PC-9 (cell line): ENCODE results near the gene MAMDC4. TPM values are rescaled to one million over a fixed set of nuclear protein-coding genes. Genes with fewer than 3 reads are reported as not detected.

Experiments used
- BruUV-seq: library from RNA; stranded (reverse); fragments of 400-500 nt; replicated peaks from 2 replicates; lab custom pipeline; 2021; lab: Mats Ljungman, UMichigan
- CTCF ChIA-PET: fragments of 300-600 bp; sonication (Branson Sonifier 250); formaldehyde crosslinking; loops from one replicate; lab custom pipeline; 2022; ENCODE audit warnings: antibody characterized with exemption; lab: Charles Lee
- POLR2A ChIA-PET: fragments of 300-600 bp; sonication (Branson Sonifier 250); formaldehyde crosslinking; loops from one replicate; lab custom pipeline; 2022; ENCODE audit warnings: antibody characterized with exemption; ENCODE audit not compliant: unreplicated experiment; lab: Charles Lee
- DNase-seq, 2 experiments: peaks; one replicate each; pipeline versions ENCODE4 v3.0.0 to v3.0.0-alpha.2; 2015 to 2022; ENCODE audit warnings: mixed read lengths in 1 of 2
- H2AFZ ChIP-seq: fragments of 200-600 bp; sonication (generic); 2 replicates; pipeline ENCODE4 v1.8.1; 2017; ENCODE audit warnings: antibody characterized with exemption
- H3F3A ChIP-seq: fragments of 200-600 bp; sonication (generic); 2 replicates; pipeline ENCODE4 v1.8.1; 2017; ENCODE audit warnings: antibody characterized with exemption, mild to moderate bottlenecking, low read depth; ENCODE audit not compliant: insufficient read depth
- H3K27ac ChIP-seq: fragments of 200-600 bp; sonication (generic); 2 replicates; pipeline ENCODE4 v1.6.1; 2016; ENCODE audit warnings: mixed run types
- H3K27me3 ChIP-seq: fragments of 200-600 bp; sonication (generic); 2 replicates; pipeline ENCODE4 v1.6.1; 2016; ENCODE audit warnings: low read depth, mixed run types; ENCODE audit not compliant: insufficient read depth
- H3K36me3 ChIP-seq: fragments of 200-600 bp; sonication (generic); 2 replicates; pipeline ENCODE4 v1.6.1; 2016; ENCODE audit warnings: low read depth, mixed run types
- H3K4me1 ChIP-seq: fragments of 200-600 bp; sonication (generic); replicated peaks from 2 replicates; pipeline ENCODE4 v1.6.1; 2016; ENCODE audit warnings: mixed run types; ENCODE audit not compliant: insufficient read depth
- H3K4me2 ChIP-seq: fragments of 200-600 bp; sonication (generic); 2 replicates; pipeline ENCODE4 v1.6.1; 2017; ENCODE audit warnings: mixed run types
- H3K4me3 ChIP-seq: fragments of 200-600 bp; sonication (generic); 2 replicates; pipeline ENCODE4 v1.6.1; 2016; ENCODE audit warnings: mixed run types
- H3K79me2 ChIP-seq: fragments of 200-600 bp; sonication (generic); 2 replicates; pipeline ENCODE4 v1.6.1; 2017; ENCODE audit warnings: low read depth, mixed run types
- H3K9me2 ChIP-seq: fragments of 200-600 bp; sonication (generic); 2 replicates; pipeline ENCODE4 v1.8.1; 2017; ENCODE audit warnings: mild to moderate bottlenecking; ENCODE audit not compliant: insufficient read depth
- H3K9me3 ChIP-seq: fragments of 200-600 bp; sonication (generic); 2 replicates; pipeline ENCODE4 v1.8.1; 2016; ENCODE audit warnings: low read depth; ENCODE audit not compliant: insufficient read depth
- H4K20me1 ChIP-seq: fragments of 200-600 bp; sonication (generic); 2 replicates; pipeline ENCODE4 v1.8.1; 2017; ENCODE audit not compliant: insufficient read depth
- EZH2 ChIP-seq: fragments of 200-600 bp; sonication (generic); IDR thresholded peaks from 2 replicates; pipeline ENCODE4 v1.8.0; 2017; ENCODE audit warnings: antibody characterized with exemption, low read depth
- intact Hi-C: fragments of 100-400 bp; cut with micrococcal nuclease; formaldehyde crosslinking; loops from one replicate; pipeline ENCODE4 v1.10.0; 2022; ENCODE audit not compliant: unreplicated experiment
- total RNA-seq: library from RNA; stranded (reverse); gene quantifications from 2 replicates; pipeline ENCODE4 v1.2.3, GENCODE V29; 2021
- TF ChIP-seq, protein P1 (sequence below): fragments of 200-600 bp; sonication (generic); conservative IDR thresholded peaks from 2 replicates; pipeline ENCODE4 v1.6.1; 2017; ENCODE audit warnings: mixed run types, antibody characterized with exemption, mild to moderate bottlenecking, moderate library complexity

Gene MAMDC4
- total RNA-seq, 1 experiment from 2014 or later, result 9.2 TPM

- peaks cover 21% of the 10 kb centered on the region for H3K79me2 ChIP-seq
- no peak for DNase-seq
Observed at GRCh38 chr9:136860529-136860928, 8.4 kb downstream of the MAMDC4 start.

DNA sequence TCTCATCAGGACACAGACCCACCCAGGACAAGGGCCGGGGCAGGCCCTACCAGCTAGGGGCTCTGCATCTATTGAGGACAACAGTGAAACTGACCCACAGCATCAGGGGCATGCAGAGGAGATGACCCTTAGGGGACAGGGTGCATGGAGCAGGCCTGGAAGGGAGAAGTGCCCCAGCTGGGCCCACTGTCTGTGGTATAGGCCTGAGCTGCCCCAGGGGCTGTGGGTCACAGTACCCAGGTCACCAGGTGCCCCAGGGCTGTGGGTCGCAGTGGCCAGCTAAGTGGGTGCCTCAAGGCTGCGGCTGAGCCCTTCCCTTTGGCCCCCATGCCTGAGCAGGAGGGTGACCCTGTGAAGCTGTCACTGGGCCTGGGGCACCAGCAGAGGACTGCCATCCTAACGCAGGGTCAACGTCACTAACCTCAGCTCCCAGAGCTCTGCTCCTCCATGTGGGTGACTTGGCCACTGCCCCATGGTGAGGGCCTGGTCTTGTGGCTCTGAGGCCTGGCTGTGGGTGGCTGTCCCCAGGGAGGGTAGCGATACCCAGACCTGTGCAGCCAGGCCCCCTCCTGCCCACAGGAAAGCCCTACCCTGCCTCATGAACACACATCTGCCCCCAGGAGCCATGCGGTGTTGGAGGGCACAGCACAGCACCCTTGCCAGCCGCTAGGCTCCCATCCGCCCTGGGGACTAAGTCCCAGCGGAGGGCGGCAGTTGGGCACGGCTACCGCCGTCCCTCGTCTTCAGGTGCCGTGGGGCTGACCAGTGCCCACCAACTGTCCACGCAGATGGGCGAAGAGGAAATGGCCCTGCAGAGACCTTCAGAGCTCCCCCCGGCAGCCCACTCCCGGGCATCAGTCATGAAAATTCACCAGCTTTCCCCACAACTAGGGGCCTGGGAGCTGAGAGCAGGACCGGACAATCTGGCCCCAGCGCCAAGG is 9.1 kb downstream of the MAMDC4 start:
- no peak overlapping the region for H3K4me2 ChIP-seq
- POLR2A ChIA-PET, result interaction anchor here (0.5 kb wide), 1 partner anchor 117 kb away, joined by 7 read pairs; no protein-coding TSS in a partner anchor
- intact Hi-C loops, result no loop called here

More at GRCh38 chr9:136860529-136860928, 8.4 kb downstream of the MAMDC4 start:
- Histone ChIP-seq H3K9me2 (no peaks in the 10 kb centered on the region), H3K4me2 (no peak overlapping the region), H3K9me3 (no peaks in the 10 kb centered on the region), H2AFZ (no peak overlapping the region), H3K27ac (no peak overlapping the region), H3K4me3 (no peak overlapping the region), H3K4me1 (peaks cover 11% of the 10 kb centered on the region), H3K36me3 (0 out of 2 replicates have a peak, but pooled peaks cover 8% of the 10 kb centered on the region), H3F3A (peaks cover 13% of the 10 kb centered on the region; the same call in 1 of the 2 replicates), H4K20me1 (peaks cover 29% of the 10 kb centered on the region), H3K27me3 (no peaks in the 10 kb centered on the region)
- intact Hi-C loops, result no loop called here
- TF ChIP-seq, protein P1, sequence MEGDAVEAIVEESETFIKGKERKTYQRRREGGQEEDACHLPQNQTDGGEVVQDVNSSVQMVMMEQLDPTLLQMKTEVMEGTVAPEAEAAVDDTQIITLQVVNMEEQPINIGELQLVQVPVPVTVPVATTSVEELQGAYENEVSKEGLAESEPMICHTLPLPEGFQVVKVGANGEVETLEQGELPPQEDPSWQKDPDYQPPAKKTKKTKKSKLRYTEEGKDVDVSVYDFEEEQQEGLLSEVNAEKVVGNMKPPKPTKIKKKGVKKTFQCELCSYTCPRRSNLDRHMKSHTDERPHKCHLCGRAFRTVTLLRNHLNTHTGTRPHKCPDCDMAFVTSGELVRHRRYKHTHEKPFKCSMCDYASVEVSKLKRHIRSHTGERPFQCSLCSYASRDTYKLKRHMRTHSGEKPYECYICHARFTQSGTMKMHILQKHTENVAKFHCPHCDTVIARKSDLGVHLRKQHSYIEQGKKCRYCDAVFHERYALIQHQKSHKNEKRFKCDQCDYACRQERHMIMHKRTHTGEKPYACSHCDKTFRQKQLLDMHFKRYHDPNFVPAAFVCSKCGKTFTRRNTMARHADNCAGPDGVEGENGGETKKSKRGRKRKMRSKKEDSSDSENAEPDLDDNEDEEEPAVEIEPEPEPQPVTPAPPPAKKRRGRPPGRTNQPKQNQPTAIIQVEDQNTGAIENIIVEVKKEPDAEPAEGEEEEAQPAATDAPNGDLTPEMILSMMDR, result no peak
- TF ChIP-seq EZH2, result no peak
- no TSS peak for BruUV-seq
- CTCF ChIA-PET, result no interaction called here
- POLR2A ChIA-PET, result interaction anchor here (0.5 kb wide), 1 partner anchor 118 kb away, joined by 7 read pairs; no protein-coding TSS in a partner anchor

GRCh38 chr9:136861874-136862457 is 9.8 kb downstream of the MAMDC4 start:
- Histone ChIP-seq H3K27ac (no peak overlapping the region), H3K27me3 (no peaks in the 10 kb centered on the region), H3K9me3 (no peaks in the 10 kb centered on the region), H4K20me1 (peaks cover 26% of the 10 kb centered on the region), H3K36me3 (0 out of 2 replicates have a peak, but pooled peaks cover 8% of the 10 kb centered on the region), H3K4me2 (no peak overlapping the region), H3K79me2 (peaks cover 30% of the 10 kb centered on the region), H3K4me3 (no peak overlapping the region), H2AFZ (no peak overlapping the region), H3K4me1 (peaks cover 12% of the 10 kb centered on the region), H3F3A (peaks cover 13% of the 10 kb centered on the region; the same call in 1 of the 2 replicates), H3K9me2 (no peaks in the 10 kb centered on the region)
- peak in 1 of 2 experiments; percentile 28 for DNase-seq
- no TSS peak for BruUV-seq
- TF ChIP-seq EZH2, result no peak
- TF ChIP-seq, protein P1, result no peak
- POLR2A ChIA-PET, result no interaction called here
- CTCF ChIA-PET, result no interaction called here
- intact Hi-C loops, result no loop called here

More for the DNA sequence above, 9.1 kb downstream of the MAMDC4 start:
- no peak overlapping the region for H3K27ac ChIP-seq
- 0 out of 2 replicates have a peak, but pooled peaks cover 8% of the 10 kb centered on the region for H3K36me3 ChIP-seq
- H3K79me2 ChIP-seq, result peaks cover 26% of the 10 kb centered on the region
- no peaks in the 10 kb centered on the region for H3K27me3 ChIP-seq
- TF ChIP-seq EZH2, result no peak
- TF ChIP-seq, protein P1, result no peak
- H3K9me2 ChIP-seq, result no peaks in the 10 kb centered on the region
- H3K4me3 ChIP-seq, result no peak overlapping the region
- H4K20me1 ChIP-seq, result peaks cover 29% of the 10 kb centered on the region
- H3K9me3 ChIP-seq, result no peaks in the 10 kb centered on the region
- H2AFZ ChIP-seq, result no peak overlapping the region
- H3K4me1 ChIP-seq, result peaks cover 11% of the 10 kb centered on the region
- CTCF ChIA-PET, result no interaction called here
- DNase-seq, result peak in 1 of 2 experiments; percentile 31
- H3F3A ChIP-seq, result peaks cover 13% of the 10 kb centered on the region; the same call in 1 of the 2 replicates
- BruUV-seq, result no TSS peak
